HEK293T (cell line): Measurements from ENCODE around the gene OR11H6.

Source experiments
- ARNT ChIP-seq: fragments of 450-650 bp; IDR thresholded peaks from 2 replicates; pipeline ENCODE4 v1.6.1; 2017; ENCODE audit warnings: mild to moderate bottlenecking
- BHLHE40 ChIP-seq: fragments of 450-650 bp; IDR thresholded peaks from 2 replicates; pipeline ENCODE4 v1.6.1; 2016; ENCODE audit warnings: mild to moderate bottlenecking, moderate library complexity, borderline replicate concordance
- CTBP1 ChIP-seq: fragments of 450-650 bp; IDR thresholded peaks from 2 replicates; pipeline ENCODE4 v1.6.1; 2016; ENCODE audit warnings: borderline replicate concordance
- FOXA1 ChIP-seq: fragments of 450-650 bp; IDR thresholded peaks from 2 replicates; pipeline ENCODE4 v1.6.1; 2016; ENCODE audit warnings: mild to moderate bottlenecking
- FOXK2 ChIP-seq: fragments of 450-650 bp; IDR thresholded peaks from 2 replicates; pipeline ENCODE4 v1.6.1; 2016; ENCODE audit warnings: mild to moderate bottlenecking
- FOXM1 ChIP-seq: fragments of 450-650 bp; IDR thresholded peaks from 2 replicates; pipeline ENCODE4 v1.6.1; 2017; ENCODE audit warnings: mild to moderate bottlenecking, borderline replicate concordance
- HDGF ChIP-seq: fragments of 450-650 bp; IDR thresholded peaks from 2 replicates; pipeline ENCODE4 v1.6.1; 2017; ENCODE audit warnings: antibody characterized with exemption, borderline replicate concordance
- L3MBTL2 ChIP-seq: fragments of 450-650 bp; conservative IDR thresholded peaks from 2 replicates; pipeline ENCODE4 v1.6.1; 2016; ENCODE audit warnings: mild to moderate bottlenecking
- NFRKB ChIP-seq: fragments of 450-650 bp; IDR thresholded peaks from 2 replicates; pipeline ENCODE4 v1.6.1; 2016; ENCODE audit warnings: mild to moderate bottlenecking, moderate library complexity
- PKNOX1 ChIP-seq: fragments of 450-650 bp; IDR thresholded peaks from 2 replicates; pipeline ENCODE4 v1.6.1; 2016
- TARDBP ChIP-seq: fragments of 450-650 bp; IDR thresholded peaks from 2 replicates; pipeline ENCODE4 v1.6.1; 2016
- ZNF384 ChIP-seq: fragments of 450-650 bp; IDR thresholded peaks from 2 replicates; pipeline ENCODE4 v1.6.1; 2016

- TF ChIP-seq ARNT, result no peak
- no peak for TF ChIP-seq ZNF384
- TF ChIP-seq FOXK2, result no peak
- no peak for TF ChIP-seq NFRKB
- no peak for TF ChIP-seq FOXM1
- no peak for TF ChIP-seq FOXA1
- TF ChIP-seq PKNOX1, result no peak
- no peak for TF ChIP-seq CTBP1
- TF ChIP-seq HDGF, result no peak
- TF ChIP-seq BHLHE40, result no peak
- no peak for TF ChIP-seq TARDBP
- TF ChIP-seq L3MBTL2, result no peak
Measured at GRCh38 chr14:20195911-20196310, 27.6 kb upstream of the OR11H6 start.
